BE2C (cell line): ENCODE measurements around the gene SUV39H2.

Experiments used
- DNase-seq: peaks from one replicate; pipeline ENCODE4 v3.0.0-alpha.2; 2020
- H3K27me3 ChIP-seq: fragments of 250-450 bp; sonication (Bioruptor Pico); 2 replicates; pipeline ENCODE4 v1.5.1; 2020; ENCODE audit warnings: mild to moderate bottlenecking
- H3K36me3 ChIP-seq: fragments of 250-450 bp; sonication (Bioruptor Pico); 2 replicates; pipeline ENCODE4 v1.5.1; 2020; ENCODE audit warnings: mild to moderate bottlenecking
- H3K4me1 ChIP-seq: fragments of 250-450 bp; sonication (Bioruptor Pico); 2 replicates; pipeline ENCODE4 v1.5.1; 2020
- H3K4me3 ChIP-seq: 2 replicates; pipeline ENCODE4 v1.5.1; 2011; ENCODE audit warnings: low read depth, low read length
- H3K9me3 ChIP-seq: fragments of 250-450 bp; sonication (Bioruptor Pico); 2 replicates; pipeline ENCODE4 v1.5.1; 2020
- TF ChIP-seq, protein P1 (sequence below): IDR thresholded peaks from 2 replicates; pipeline ENCODE4 v1.5.1; 2012; ENCODE audit warnings: mild to moderate bottlenecking, low read depth, low read length

SUV39H2 gene

DNA sequence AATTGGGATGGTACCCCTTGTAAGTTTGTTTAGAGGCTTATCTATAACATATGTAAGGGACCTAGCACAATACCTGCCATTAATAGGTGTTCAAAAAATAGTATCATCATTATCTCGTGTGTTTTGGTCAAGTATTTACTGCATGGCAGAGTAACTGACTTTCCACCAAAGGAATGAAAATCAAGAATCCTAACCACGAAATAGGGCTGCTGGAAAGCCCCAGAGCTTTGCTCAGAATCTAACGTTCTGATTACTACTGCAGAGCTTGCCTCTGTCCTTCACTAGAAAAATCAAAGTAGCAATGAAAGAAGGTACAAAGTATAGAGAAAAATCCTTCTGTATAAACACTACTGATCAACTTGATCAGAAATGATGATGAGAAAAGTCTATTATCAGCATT, 40.3 kb downstream of the SUV39H2 start:
- no peaks in the 10 kb centered on the region for H3K4me1 ChIP-seq
- H3K9me3 ChIP-seq: no peaks in the 10 kb centered on the region
- no peaks in the 10 kb centered on the region for H3K27me3 ChIP-seq
- H3K36me3 ChIP-seq: peaks cover 37% of the 10 kb centered on the region
- no peak overlapping the region for H3K4me3 ChIP-seq
- DNase-seq: no peak
- TF ChIP-seq, protein P1, sequence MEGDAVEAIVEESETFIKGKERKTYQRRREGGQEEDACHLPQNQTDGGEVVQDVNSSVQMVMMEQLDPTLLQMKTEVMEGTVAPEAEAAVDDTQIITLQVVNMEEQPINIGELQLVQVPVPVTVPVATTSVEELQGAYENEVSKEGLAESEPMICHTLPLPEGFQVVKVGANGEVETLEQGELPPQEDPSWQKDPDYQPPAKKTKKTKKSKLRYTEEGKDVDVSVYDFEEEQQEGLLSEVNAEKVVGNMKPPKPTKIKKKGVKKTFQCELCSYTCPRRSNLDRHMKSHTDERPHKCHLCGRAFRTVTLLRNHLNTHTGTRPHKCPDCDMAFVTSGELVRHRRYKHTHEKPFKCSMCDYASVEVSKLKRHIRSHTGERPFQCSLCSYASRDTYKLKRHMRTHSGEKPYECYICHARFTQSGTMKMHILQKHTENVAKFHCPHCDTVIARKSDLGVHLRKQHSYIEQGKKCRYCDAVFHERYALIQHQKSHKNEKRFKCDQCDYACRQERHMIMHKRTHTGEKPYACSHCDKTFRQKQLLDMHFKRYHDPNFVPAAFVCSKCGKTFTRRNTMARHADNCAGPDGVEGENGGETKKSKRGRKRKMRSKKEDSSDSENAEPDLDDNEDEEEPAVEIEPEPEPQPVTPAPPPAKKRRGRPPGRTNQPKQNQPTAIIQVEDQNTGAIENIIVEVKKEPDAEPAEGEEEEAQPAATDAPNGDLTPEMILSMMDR: no peak

GRCh38 chr10:14924013-14924412, 45.3 kb downstream of the SUV39H2 start:
- Histone ChIP-seq H3K36me3 (peaks cover 17% of the 10 kb centered on the region), H3K4me3 (no peak overlapping the region), H3K4me1 (no peaks in the 10 kb centered on the region), H3K9me3 (no peaks in the 10 kb centered on the region), H3K27me3 (no peaks in the 10 kb centered on the region)
- no peak for DNase-seq
- TF ChIP-seq, protein P1: no peak

- Histone ChIP-seq H3K4me3 (no peak overlapping the region), H3K27me3 (no peaks in the 10 kb centered on the region), H3K4me1 (no peaks in the 10 kb centered on the region), H3K9me3 (no peaks in the 10 kb centered on the region), H3K36me3 (peaks cover 10% of the 10 kb centered on the region)
- DNase-seq: no peak
- TF ChIP-seq, protein P1: no peak
These were observed 46.6 kb downstream of the SUV39H2 start for GRCh38 chr10:14925268-14925667.

GRCh38 chr10:14926061-14926470, 47.4 kb downstream of the SUV39H2 start:
- Histone ChIP-seq H3K4me1 (no peaks in the 10 kb centered on the region), H3K27me3 (no peaks in the 10 kb centered on the region), H3K4me3 (no peak overlapping the region), H3K36me3 (peaks cover 10% of the 10 kb centered on the region), H3K9me3 (no peaks in the 10 kb centered on the region)
- TF ChIP-seq, protein P1: no peak
- no peak for DNase-seq

GRCh38 chr10:14926722-14927416, 48.2 kb downstream of the SUV39H2 start:
- peaks cover 8% of the 10 kb centered on the region for H3K36me3 ChIP-seq
- TF ChIP-seq, protein P1: no peak
- no peaks in the 10 kb centered on the region for H3K4me1 ChIP-seq
- H3K9me3 ChIP-seq: no peaks in the 10 kb centered on the region
- no peak overlapping the region for H3K4me3 ChIP-seq
- no peaks in the 10 kb centered on the region for H3K27me3 ChIP-seq
- no peak for DNase-seq

- no peaks in the 10 kb centered on the region for H3K9me3 ChIP-seq
- no peak overlapping the region for H3K4me3 ChIP-seq
- DNase-seq: no peak
- H3K4me1 ChIP-seq: no peaks in the 10 kb centered on the region
- H3K36me3 ChIP-seq: peaks cover 6% of the 10 kb centered on the region; the same call in 1 of the 2 replicates
- no peaks in the 10 kb centered on the region for H3K27me3 ChIP-seq
- TF ChIP-seq, protein P1: no peak
These were observed 51.9 kb downstream of the SUV39H2 start for GRCh38 chr10:14930610-14931009.
